PC-9 (cell line): ENCODE measurements around the gene PNLIP.

Experiments used
- CTCF ChIP-seq: fragments of 200-600 bp; sonication (generic); conservative IDR thresholded peaks from 2 replicates; pipeline ENCODE4 v1.6.1; 2017; ENCODE audit warnings: mixed run types, antibody characterized with exemption, mild to moderate bottlenecking, moderate library complexity
- EZH2 ChIP-seq: fragments of 200-600 bp; sonication (generic); IDR thresholded peaks from 2 replicates; pipeline ENCODE4 v1.8.0; 2017; ENCODE audit warnings: antibody characterized with exemption, low read depth

- no peak for TF ChIP-seq CTCF
- no peak for TF ChIP-seq EZH2
Measured at GRCh38 chr10:116542007-116542677, 3.6 kb upstream of the PNLIP start.
